Naive thymus-derived CD8-positive, alpha-beta T cell (primary cell): Measurements from ENCODE around the gene ERGIC1. TPM values are rescaled to one million over a fixed set of nuclear protein-coding genes. Genes with fewer than 3 reads are reported as not detected.
"Not testable (repeated sequence)": the region's sequence is repeated elsewhere in the genome, so short reads cannot be mapped to it uniquely, and the experiment has no call there.

ENCODE experiments used
- ATAC-seq, 2 donors: fragments of 150-1000 bp; cut with Tn5 transposase in 1 of 2; sonication (Bioruptor Pico), chemical (Tn5 transposase) in 1 of 2; 1 replicate in 1 of 2; 2 replicates in 1 of 2; pipeline ENCODE4 v1.10.0; 2021; ENCODE audit warnings: mild to moderate bottlenecking in 2 of 2, moderate library complexity in 2 of 2
- POLR2A ChIA-PET: fragments of 350-600 bp; sonication (Branson Sonifier 250); formaldehyde crosslinking; loops from one replicate; lab custom pipeline; 2021; ENCODE audit warnings: antibody characterized with exemption; lab: Charles Lee
- DNase-seq, 10 donors: peaks; one replicate each; pipeline versions ENCODE4 v3.0.0 to v3.0.0-alpha.2; 2020 to 2022
- H3K27ac Mint-ChIP-seq, 10 donors: one replicate each; pipeline ENCODE4 v1.8.0; 2020 to 2022; ENCODE audit warnings: mild to moderate bottlenecking in 10 of 10, mixed read lengths in 10 of 10, moderate library complexity in 4 of 10, inconsistent platforms in 1 of 10
- H3K27me3 Mint-ChIP-seq, 5 donors: one replicate each; pipeline ENCODE4 v1.8.0; 2021 to 2022; ENCODE audit warnings: mixed read lengths in 5 of 5
- H3K36me3 Mint-ChIP-seq, 3 donors: one replicate each; pipeline ENCODE4 v1.8.0; 2020 to 2022; ENCODE audit warnings: mixed read lengths in 3 of 3, mild to moderate bottlenecking in 2 of 3, inconsistent platforms in 1 of 3
- H3K4me1 Mint-ChIP-seq, 4 donors: one replicate each; pipeline ENCODE4 v1.8.0; 2021 to 2022; ENCODE audit warnings: mixed read lengths in 4 of 4
- H3K4me3 Mint-ChIP-seq, 10 donors: one replicate each; pipeline ENCODE4 v1.8.0; 2020 to 2022; ENCODE audit warnings: mild to moderate bottlenecking in 10 of 10, mixed read lengths in 10 of 10, moderate library complexity in 6 of 10, inconsistent platforms in 1 of 10
- H3K9me3 Mint-ChIP-seq, 9 donors: one replicate each; pipeline ENCODE4 v1.8.0; 2020 to 2022; ENCODE audit warnings: mixed read lengths in 9 of 9, mild to moderate bottlenecking in 3 of 9, inconsistent platforms in 1 of 9, moderate library complexity in 1 of 9
- polyA plus RNA-seq, 3 donors: library from polyadenylated mRNA; unstranded; fragments of 300-500 nt; fragmentation: Illumina TruSeq; gene quantifications; one replicate each; pipeline ENCODE4 v1.2.3, GENCODE V29; 2021
- total RNA-seq, 8 experiments: library from RNA in 2 of 8; stranded (reverse) in 2 of 8; gene quantifications; one replicate each; pipeline ENCODE4 v1.2.3 and lab custom pipeline; 2021 to 2026

ERGIC1 gene
- total and polyA plus RNA-seq, 5 experiments from 2014 or later, result 18.4 to 74.4 (median 23.8) TPM

- POLR2A ChIA-PET, result interaction anchor here (2.0 kb wide), 1 partner anchor 10 kb away, joined by 5 read pairs; no protein-coding TSS in a partner anchor
- Mint-ChIP-seq H3K4me1 (peaks cover 36 to 82% (median 75%) of the 10 kb centered on the region in 4 donors), H3K9me3 (no peaks in the 10 kb centered on the region), H3K4me3 (peak overlapping the region in 1 of 10 donors; percentile 13), H3K27ac (peak overlapping the region in 3 of 10 donors; percentile 9 to 59 (median 49)), H3K27me3 (no peaks in the 10 kb centered on the region), H3K36me3 (peaks cover 0 to 23% (median 4%) of the 10 kb centered on the region in 3 donors)
- DNase-seq (no peak), ATAC-seq (no peak)
These were observed 11.1 kb downstream of the ERGIC1 start for GRCh38 chr5:172845154-172845553.

- H3K36me3 Mint-ChIP-seq, result peaks cover 0 to 23% (median 2%) of the 10 kb centered on the region in 3 donors
- no peaks in the 10 kb centered on the region for H3K27me3 Mint-ChIP-seq
- ATAC-seq, result no peak
- H3K27ac Mint-ChIP-seq, result peak overlapping the region in 4 of 10 donors; percentile 9 to 59 (median 40)
- H3K4me3 Mint-ChIP-seq, result no peak overlapping the region
- H3K4me1 Mint-ChIP-seq, result peaks cover 36 to 82% (median 72%) of the 10 kb centered on the region in 4 donors
- H3K9me3 Mint-ChIP-seq, result no peaks in the 10 kb centered on the region
- DNase-seq, result no peak
- POLR2A ChIA-PET, result interaction anchor here (2.0 kb wide), 1 partner anchor 10 kb away, joined by 5 read pairs; no protein-coding TSS in a partner anchor
These were observed 11.5 kb downstream of the ERGIC1 start for GRCh38 chr5:172845576-172845975.

- no peaks in the 10 kb centered on the region for H3K27me3 Mint-ChIP-seq
- H3K4me1 Mint-ChIP-seq, result peaks cover 34 to 79% (median 67%) of the 10 kb centered on the region in 4 donors
- POLR2A ChIA-PET, result interaction anchor here (0.9 kb wide), 1 partner anchor 74 kb away, joined by 3 read pairs; no protein-coding TSS in a partner anchor
- H3K27ac Mint-ChIP-seq, result peak overlapping the region in 5 of 10 donors; percentile 25 to 67 (median 57)
- DNase-seq, result no peak
- ATAC-seq, result no peak
- no peak overlapping the region for H3K4me3 Mint-ChIP-seq
- peaks cover 0 to 21% (median 2%) of the 10 kb centered on the region in 3 donors for H3K36me3 Mint-ChIP-seq
- no peaks in the 10 kb centered on the region for H3K9me3 Mint-ChIP-seq
These were observed 12.2 kb downstream of the ERGIC1 start for GRCh38 chr5:172846249-172846648.

GRCh38 chr5:172846677-172847076, 12.6 kb downstream of the ERGIC1 start:
- POLR2A ChIA-PET, result interaction anchor here (0.9 kb wide), 1 partner anchor 74 kb away, joined by 3 read pairs; no protein-coding TSS in a partner anchor
- Mint-ChIP-seq H3K27ac (peak overlapping the region in 5 of 10 donors; percentile 10 to 73 (median 45)), H3K9me3 (no peaks in the 10 kb centered on the region), H3K4me1 (peaks cover 34 to 79% (median 69%) of the 10 kb centered on the region in 4 donors), H3K36me3 (peaks cover 0 to 21% (median 2%) of the 10 kb centered on the region in 3 donors), H3K27me3 (no peaks in the 10 kb centered on the region), H3K4me3 (no peak overlapping the region)
- no peak for DNase-seq
- no peak for ATAC-seq

GRCh38 chr5:172847584-172847983, 13.5 kb downstream of the ERGIC1 start:
- Mint-ChIP-seq H3K27ac (peak overlapping the region in 4 of 10 donors; percentile 4 to 78 (median 54)), H3K4me1 (peaks cover 35 to 84% (median 74%) of the 10 kb centered on the region in 4 donors), H3K36me3 (peaks cover 0 to 13% (median 2%) of the 10 kb centered on the region in 3 donors)
- not testable (repeated sequence) for ATAC-seq, DNase-seq, H3K9me3 Mint-ChIP-seq, H3K27me3 Mint-ChIP-seq, H3K4me3 Mint-ChIP-seq
- POLR2A ChIA-PET, result interaction anchor here (0.6 to 1.6 kb wide), 2 partner anchors 11 to 171 kb away, joined by 3 to 7 read pairs; no protein-coding TSS in a partner anchor

- POLR2A ChIA-PET, result interaction anchor here (0.6 to 1.6 kb wide), 2 partner anchors 12 to 172 kb away, joined by 3 to 7 read pairs; no protein-coding TSS in a partner anchor
- peak overlapping the region in 8 of 10 donors; percentile 4 to 91 (median 75) for H3K27ac Mint-ChIP-seq
These were observed 14.4 kb downstream of the ERGIC1 start for GRCh38 chr5:172848419-172848818.

GRCh38 chr5:172849606-172850453, 15.8 kb downstream of the ERGIC1 start:
- ATAC-seq (peak in 1 of 2 donors; percentile 33), DNase-seq (peak in 1 of 10 donors; percentile 23)
- POLR2A ChIA-PET, result interaction anchor here (0.6 to 1.4 kb wide), 3 partner anchors 15 to 98 kb away, joined by 3 to 5 read pairs (median 3); no protein-coding TSS in a partner anchor
- H3K4me1 Mint-ChIP-seq, result peaks cover 38 to 89% (median 80%) of the 10 kb centered on the region in 4 donors
- H3K27ac Mint-ChIP-seq, result peak overlapping the region; percentile 54 to 91 (median 82)
- H3K27me3 Mint-ChIP-seq, result no peaks in the 10 kb centered on the region
- H3K4me3 Mint-ChIP-seq, result peak overlapping the region in 7 of 10 donors; percentile 12 to 64 (median 49)
- no peaks in the 10 kb centered on the region for H3K36me3 Mint-ChIP-seq
- no peaks in the 10 kb centered on the region for H3K9me3 Mint-ChIP-seq

More at GRCh38 chr5:172848419-172848818, 14.4 kb downstream of the ERGIC1 start:
- Mint-ChIP-seq H3K9me3 (no peaks in the 10 kb centered on the region), H3K4me1 (peaks cover 38 to 86% (median 78%) of the 10 kb centered on the region in 4 donors), H3K36me3 (peaks cover 0 to 8% (median 2%) of the 10 kb centered on the region in 3 donors), H3K27me3 (no peaks in the 10 kb centered on the region), H3K4me3 (peak overlapping the region in 1 of 10 donors; percentile 46)
- ATAC-seq (no peak), DNase-seq (no peak)

- POLR2A ChIA-PET, result interaction anchor here (0.6 to 1.4 kb wide), 3 partner anchors 15 to 98 kb away, joined by 3 to 5 read pairs (median 3); no protein-coding TSS in a partner anchor
- Mint-ChIP-seq H3K36me3 (peaks cover 0 to 3% (median 0%) of the 10 kb centered on the region in 3 donors), H3K4me1 (peaks cover 42 to 90% (median 80%) of the 10 kb centered on the region in 4 donors), H3K27me3 (no peaks in the 10 kb centered on the region), H3K4me3 (no peak overlapping the region), H3K9me3 (no peaks in the 10 kb centered on the region), H3K27ac (peak overlapping the region in 6 of 10 donors; percentile 21 to 81 (median 40))
- ATAC-seq (no peak), DNase-seq (no peak)
These were observed 16.4 kb downstream of the ERGIC1 start for GRCh38 chr5:172850454-172850797.

GRCh38 chr5:172851254-172851653, 17.2 kb downstream of the ERGIC1 start:
- not testable (repeated sequence) for H3K36me3 Mint-ChIP-seq, DNase-seq, H3K4me3 Mint-ChIP-seq, H3K27me3 Mint-ChIP-seq, ATAC-seq, H3K9me3 Mint-ChIP-seq
- peak overlapping the region in 6 of 10 donors; percentile 17 to 81 (median 48) for H3K27ac Mint-ChIP-seq
- peaks cover 41 to 89% (median 80%) of the 10 kb centered on the region in 4 donors for H3K4me1 Mint-ChIP-seq
- POLR2A ChIA-PET, result interaction anchor here (0.7 kb wide), 1 partner anchor 65 kb away, joined by 3 read pairs; no protein-coding TSS in a partner anchor

GRCh38 chr5:172852490-172853354, 18.7 kb downstream of the ERGIC1 start:
- POLR2A ChIA-PET, result interaction anchor here (1.5 kb wide), 1 partner anchor 18 kb away, joined by 3 read pairs; no protein-coding TSS in a partner anchor
- no peaks in the 10 kb centered on the region for H3K27me3 Mint-ChIP-seq
- no peaks in the 10 kb centered on the region for H3K9me3 Mint-ChIP-seq
- H3K4me1 Mint-ChIP-seq, result peaks cover 43 to 82% (median 80%) of the 10 kb centered on the region in 4 donors
- H3K4me3 Mint-ChIP-seq, result peak overlapping the region in 2 of 10 donors; percentile 23 to 26
- peaks cover 0 to 12% (median 3%) of the 10 kb centered on the region in 3 donors for H3K36me3 Mint-ChIP-seq
- ATAC-seq (no peak), DNase-seq (no peak)
- peak overlapping the region; percentile 36 to 93 (median 77) for H3K27ac Mint-ChIP-seq

GRCh38 chr5:172853355-172853975, 19.4 kb downstream of the ERGIC1 start:
- Mint-ChIP-seq H3K4me3 (peak overlapping the region in 2 of 10 donors; percentile 19 to 50), H3K36me3 (peaks cover 0 to 15% (median 3%) of the 10 kb centered on the region in 3 donors), H3K27ac (peak overlapping the region; percentile 53 to 93 (median 88)), H3K9me3 (no peaks in the 10 kb centered on the region), H3K4me1 (peaks cover 42 to 80% (median 78%) of the 10 kb centered on the region in 4 donors), H3K27me3 (no peaks in the 10 kb centered on the region)
- DNase-seq (no peak), ATAC-seq (no peak)
- POLR2A ChIA-PET, result interaction anchor here (1.5 kb wide), 1 partner anchor 18 kb away, joined by 3 read pairs; no protein-coding TSS in a partner anchor
